HPDE6-E6E7 (cell line): ENCODE data around the gene HS3ST6.
A peak's percentile ranks its signal among the peaks of the same experiment; 100 is the strongest.
"Not testable (repeated sequence)": the region's sequence is repeated elsewhere in the genome, so short reads cannot be mapped to it uniquely, and the experiment has no call there.

Source experiments
- DNase-seq: peaks from one replicate; pipeline ENCODE4 v3.0.0; 2011; ENCODE audit warnings: missing footprints; ENCODE audit errors: extremely low spot score

Gene HS3ST6

DNA sequence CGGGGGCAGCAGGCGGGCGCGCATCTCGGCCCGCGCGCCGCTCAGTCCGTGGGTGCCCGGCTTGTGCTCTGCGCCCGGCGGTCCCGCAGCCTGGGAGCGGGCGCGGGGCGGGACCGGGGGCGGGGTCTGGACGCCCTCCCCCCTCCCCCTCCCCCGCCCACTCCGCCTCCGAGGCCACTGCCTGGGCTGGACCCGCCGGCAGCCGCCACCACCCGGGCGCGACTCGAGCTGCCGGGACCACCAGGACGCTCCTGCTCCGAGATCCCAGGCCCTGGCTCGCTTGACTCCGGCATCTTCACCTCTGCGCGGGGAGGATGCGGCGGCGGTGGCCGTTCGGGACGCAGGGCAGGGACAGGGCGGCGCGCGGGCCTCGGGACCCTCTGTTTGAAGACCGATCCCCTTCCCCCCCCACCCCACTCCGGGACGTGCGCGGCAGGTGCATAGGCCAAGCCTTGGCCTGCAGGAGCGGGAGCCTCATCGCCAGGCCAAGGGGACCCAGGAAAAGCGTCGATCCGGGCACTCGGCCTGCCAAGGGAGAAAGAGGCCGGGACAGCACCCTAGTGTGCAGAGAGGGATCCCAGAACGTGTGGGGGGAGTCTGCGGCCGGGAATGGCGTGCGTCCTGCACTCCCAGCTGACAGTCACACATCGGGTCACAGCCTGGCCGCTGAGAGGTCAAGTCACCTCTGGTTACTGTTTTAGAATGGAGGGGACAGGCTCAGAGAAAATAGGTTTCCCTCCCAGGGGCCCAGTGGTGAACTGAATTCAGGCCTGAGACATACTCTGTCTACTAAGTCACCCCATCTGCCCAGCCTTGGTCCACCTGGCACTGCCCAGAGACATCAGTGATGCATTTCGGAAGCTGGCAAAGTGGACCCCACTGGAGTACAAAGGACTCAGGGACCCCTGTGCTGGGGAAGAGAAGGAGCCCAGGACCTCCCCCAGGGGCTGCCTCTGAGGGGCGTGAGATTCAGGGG lies at the start of gene HS3ST6:
Gene HS3ST6 (minus strand): TSS at position 65 of the 976 bp plus-strand sequence. CDS start 92 bp downstream, outside the sequence.
- no peak for DNase-seq

DNA sequence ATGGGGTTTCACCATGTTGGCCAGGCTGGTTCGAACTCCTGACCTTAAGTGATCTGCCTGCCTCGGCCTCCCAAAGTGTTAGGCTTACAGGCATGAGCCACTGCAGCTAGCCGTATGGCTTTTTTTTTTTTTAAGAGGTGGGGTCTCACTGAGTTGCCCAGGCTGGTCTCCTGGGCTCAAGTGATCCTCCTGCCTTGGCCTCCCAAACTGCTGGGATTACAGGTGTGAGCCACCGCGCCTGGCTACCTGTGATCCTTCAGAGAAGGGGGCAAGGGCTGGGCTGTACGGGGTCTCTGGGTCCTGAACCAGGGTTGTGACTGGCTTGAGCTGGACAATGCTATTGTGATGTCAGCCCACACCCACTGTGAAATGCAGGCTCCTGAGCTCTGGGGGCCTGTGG lies 48.2 kb upstream of the HS3ST6 start, which contains the start of gene RNF151:
Gene RNF151 (plus strand): TSS at position 397 of the 400 bp plus-strand sequence. CDS start 26 bp downstream, outside the sequence.
- DNase-seq = no peak

DNA sequence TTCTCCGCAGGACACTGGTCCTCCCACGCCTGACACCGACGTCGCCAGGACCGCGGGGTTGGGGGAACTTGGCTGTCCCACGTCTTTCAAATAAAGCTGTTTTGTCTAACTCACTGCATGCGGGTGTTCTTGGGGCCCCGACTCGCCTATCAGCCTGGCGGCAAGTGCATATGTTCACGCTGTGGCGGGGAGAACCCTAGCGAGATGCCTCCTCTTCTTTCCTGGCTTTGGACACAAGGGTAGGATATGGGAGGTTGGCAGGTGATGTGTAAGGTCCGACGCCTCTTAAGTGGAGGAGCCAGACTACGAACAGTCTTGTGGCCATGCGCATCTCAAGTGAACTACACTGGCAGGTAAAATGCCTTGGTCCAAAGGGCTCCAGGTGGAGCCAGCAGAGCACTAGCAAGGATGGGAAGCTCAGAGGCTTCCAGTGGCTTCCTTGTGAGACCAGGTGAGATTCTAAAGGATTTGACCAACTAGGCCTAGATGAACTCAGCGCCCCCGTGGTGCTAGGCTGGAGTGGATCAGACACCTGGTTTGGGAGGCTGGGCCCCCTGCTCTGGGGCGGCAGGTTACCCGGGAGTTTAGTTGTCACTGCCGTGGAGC lies 47.3 kb upstream of the HS3ST6 start:
- DNase-seq = no peak

DNA sequence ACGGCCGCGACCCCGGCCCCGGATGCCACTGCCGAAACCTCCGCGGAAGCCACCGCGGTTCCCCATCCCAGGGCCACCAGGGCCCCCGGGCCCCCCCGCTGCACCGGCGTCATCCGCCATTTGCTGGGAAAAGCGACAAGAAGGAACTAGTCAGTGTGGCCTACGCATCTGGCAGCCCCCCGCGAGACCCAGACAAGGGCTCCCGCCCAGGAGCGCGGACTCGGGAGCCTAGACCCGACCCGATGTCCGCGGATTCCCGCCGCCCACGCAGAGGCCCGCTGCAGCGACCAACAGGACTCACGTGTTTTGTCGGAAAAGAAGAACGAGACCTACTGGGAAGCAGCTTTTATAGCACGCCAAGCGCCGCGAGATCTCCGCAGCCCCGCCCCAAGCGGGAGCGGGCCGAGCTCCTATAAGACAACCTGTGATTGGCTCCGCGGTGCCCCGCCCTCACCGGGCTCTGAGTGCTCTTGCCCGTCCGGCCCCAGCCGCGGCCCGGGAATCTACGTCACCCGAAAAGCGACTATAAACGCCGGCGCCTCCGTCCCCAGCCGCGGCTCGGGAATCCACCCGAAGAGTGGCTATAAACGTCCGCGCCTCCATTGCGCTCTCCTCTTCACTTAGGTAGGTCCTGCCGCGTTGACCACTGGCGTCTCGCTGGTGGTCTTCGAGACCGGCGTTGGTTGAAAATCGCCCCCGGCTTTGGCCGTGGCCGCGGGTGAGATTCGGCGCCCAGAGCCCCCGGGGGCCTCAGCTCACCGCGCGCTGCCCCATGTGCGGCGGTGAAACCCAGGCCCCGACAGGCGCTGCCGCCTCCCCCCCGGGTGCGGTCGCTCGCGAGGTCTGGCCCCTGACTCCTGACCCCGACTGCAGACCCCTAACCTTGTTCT lies 46.5 kb upstream of the HS3ST6 start, which contains the start of gene RPS2:
Gene RPS2 (minus strand): TSS at position 321 of the 890 bp plus-strand sequence. CDS start 201 bp downstream, at position 120.
- DNase-seq = peak; percentile 98

DNA sequence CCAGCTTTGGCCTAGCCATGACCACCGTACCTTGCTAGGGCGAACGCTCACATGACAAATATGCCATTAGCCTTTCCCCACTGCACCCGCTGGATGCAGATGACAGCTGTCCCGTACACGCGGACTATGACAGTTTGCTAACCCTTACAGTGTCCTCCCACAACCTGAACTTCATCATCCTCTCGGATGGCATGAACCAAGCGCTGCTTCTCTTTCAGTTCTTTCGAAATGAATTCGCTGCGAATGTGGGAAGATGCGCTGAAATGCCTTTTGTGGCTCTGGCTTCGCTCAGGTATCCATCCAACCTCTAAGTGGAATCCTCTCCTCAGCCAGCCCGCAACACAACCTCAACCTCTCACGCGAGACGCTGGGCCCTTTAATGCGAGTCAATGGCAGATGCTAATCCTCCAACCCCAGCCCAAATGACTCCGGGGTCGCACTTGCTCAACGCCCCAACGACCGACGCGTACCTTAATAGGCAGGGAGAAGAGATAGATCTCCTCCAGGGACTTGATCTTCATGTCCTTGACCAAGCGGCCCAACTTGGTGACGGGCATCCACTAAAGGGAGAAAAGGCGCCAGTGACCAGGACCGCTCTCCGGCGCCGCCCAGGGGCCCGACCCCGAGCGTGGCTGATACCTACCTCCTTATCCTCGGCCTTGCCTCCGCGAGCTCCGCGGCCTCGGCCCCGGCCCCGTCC lies 45.7 kb upstream of the HS3ST6 start:
- no peak for DNase-seq

DNA sequence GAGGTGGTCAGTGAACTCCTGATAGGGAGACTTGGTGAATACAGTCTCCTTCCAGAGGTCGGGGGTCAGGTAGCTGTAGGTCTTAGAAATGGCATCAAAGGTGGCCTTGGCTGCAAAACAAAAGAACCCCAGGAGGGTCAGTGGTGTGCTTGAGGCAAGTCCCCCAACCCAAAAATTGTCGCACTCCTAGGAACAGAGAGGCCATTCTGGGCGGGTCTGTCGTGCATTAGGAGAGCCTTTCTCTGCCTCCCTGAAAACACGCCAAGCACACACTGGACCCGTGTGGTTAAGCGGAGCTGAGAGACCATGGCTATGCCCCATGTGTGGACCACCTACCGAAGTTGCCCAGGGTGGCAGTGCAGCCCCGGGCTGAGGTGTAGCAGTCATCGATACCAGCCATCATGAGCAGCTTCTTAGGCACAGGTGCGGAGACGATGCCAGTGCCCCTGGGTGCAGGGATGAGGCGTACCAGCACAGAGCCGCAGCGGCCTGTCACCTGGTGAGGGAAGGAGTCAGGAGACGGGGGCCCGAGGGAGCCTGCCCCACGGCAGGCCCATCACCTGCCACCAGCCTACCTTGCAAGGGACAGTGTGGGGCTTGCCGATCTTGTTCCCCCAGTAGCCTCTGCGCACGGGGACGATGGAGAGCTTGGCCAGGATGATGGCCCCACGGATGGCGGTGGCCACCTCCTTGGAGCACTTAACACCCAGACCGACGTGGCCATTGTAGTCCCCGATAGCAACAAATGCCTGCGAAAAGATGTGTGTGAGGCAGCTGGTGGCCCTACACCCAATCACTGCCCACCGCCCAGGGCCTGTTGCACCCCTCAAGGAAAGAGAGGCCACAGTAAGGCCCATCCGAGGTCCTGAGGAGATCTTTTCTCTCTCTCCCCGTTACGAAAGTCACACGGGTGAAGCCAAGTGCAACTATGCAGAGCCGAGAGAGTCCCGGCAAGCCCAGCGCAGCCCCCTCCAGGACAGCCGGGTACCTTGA lies 44.2 kb upstream of the HS3ST6 start:
- DNase-seq = not testable (repeated sequence)

DNA sequence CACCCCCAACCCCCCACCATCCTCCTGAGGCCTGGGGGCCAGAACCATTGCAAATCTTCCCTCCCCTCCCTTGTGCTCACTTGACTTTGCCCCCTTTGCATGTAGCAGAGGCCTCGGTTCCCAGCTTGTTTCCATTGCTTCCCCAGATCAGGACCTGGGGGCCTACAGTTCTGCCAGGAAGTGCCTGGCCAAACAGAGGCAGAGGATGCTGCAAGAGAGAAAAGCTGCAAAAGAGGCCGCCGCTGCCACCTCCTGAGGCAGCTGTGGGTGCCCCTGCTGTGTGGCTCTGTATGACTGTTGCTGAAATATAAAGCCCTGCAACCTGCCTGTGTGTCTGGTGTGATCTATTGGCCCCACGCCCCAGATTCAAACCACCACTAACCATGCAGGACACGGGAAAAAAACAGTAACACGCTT lies 43.4 kb upstream of the HS3ST6 start:
- no peak for DNase-seq

DNA sequence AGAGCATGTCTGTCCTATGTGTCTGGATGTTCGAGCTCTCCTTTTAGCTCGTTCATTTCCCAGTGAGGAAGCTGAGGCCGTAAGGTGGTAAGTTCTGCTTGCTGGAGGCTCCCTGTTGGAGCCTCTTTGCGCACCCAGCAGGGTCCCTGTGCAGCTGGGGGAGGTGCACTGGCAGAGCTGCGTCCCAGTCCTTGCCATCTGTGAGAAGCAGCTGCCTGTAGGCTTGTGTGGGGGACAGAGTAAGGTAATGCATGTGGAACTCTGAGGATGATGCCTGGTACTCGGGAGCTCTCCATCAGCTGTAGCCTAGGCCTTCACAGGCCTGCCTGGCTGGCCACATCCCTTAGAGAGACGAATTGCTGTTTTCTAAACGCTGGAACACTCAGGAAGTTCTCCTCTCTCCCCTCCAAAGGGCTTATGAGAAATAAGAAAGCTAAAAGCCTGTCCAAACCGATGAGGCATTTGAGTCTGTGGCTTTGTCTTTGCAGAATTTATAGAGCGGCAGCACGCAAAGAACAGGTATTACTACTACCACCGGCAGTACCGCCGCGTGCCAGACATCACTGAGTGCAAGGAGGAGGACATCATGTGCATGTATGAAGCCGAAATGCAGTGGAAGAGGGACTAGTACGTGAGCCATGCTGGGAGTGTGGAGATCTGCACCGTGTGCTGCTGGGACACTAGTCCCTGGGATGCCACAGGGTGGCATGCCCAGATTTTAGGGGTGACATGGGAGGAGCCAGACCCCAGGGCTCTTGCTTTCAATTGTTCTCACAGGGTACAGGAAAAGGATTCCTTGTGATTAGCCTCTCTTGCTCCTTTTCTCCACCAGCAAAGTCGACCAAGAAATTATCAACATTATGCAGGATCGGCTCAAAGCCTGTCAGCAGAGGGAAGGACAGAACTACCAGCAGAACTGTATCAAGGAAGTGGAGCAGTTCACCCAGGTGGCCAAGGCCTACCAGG lies 42.7 kb upstream of the HS3ST6 start:
- no peak for DNase-seq

DNA sequence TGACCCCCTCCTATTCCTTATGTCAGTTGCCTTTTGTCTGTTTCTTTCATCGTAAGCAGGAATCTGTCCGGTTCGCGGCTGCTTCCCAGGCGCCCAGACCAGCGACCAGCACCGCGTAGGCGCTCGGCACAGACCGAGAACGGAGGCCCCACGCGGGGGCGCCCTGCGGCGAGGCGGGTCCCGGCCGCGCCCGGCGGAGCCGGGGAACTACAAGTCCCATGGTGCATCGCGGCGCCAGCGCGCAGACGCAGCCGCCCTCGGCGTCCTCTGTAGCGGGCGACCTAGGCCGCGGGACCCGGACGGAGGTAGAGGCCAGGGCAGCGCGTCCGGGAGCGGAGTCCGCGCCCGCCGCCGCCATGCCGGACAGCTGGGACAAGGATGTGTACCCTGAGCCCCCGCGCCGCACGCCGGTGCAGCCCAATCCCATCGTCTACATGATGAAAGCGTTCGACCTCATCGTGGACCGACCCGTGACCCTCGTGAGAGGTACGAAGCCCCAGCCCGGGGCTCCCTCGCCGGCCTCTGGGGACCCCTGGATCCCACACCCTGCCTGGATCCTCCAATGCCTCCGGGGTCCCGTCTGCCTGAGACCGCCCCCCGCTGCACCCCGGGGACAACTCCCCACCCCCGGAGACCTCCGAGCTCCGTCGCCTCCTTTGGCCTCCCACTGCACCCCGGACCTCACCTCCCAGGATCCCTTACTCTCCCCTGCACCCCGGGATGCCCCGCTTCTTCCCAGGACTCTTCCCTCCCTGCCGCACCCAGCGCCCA lies 41.2 kb upstream of the HS3ST6 start, which contains the start of gene NDUFB10:
Gene NDUFB10 (plus strand): TSS at position 270 of the 771 bp plus-strand sequence. CDS start 87 bp downstream, at position 357.
- DNase-seq = peak; percentile 69

DNA sequence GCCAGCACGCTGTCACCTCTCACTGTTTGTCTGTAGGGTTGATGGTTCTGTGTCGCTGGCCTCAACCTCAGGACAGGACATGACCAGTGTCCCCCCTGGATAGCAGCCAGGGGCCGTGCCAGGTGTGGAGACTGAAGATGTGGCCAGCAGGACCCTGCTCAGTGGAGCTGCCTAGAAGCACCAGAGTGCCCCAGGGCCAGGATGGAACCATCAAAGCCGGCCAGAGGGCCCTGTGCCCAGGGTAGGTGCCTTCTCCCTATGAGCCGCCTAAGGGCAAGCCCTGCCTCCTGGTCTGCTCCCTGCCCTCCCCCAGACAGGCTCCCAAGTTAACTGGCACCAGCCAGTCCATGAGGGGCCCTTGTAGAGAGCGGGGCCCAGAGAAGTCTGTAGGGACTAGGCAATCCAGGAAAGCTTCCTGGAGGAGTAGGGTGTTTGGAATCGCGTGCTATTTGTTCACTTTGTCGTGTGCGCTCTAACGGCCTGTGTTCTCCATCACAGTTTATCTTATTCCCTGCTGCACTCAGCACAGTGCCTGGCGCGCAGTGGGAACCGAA lies 40.6 kb upstream of the HS3ST6 start:
- DNase-seq = no peak

DNA sequence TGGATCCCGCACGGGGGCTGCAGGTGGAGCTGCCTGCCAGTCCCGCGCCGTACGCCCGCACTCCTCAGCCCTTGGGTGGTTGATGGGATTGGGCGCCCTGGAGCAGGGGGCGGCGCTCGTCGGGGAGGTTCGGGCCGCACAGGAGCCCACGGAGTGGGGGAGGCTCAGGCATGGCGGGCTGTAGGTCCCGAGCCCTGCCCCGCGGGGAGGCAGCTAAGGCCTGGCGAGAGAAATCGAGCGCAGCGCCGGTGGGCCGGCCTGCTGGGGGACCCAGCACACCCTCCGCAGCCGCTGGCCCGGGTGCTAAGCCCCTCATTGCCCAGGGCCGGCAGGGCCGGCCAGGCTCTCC lies 39.9 kb upstream of the HS3ST6 start:
- DNase-seq = not testable (repeated sequence)

DNA sequence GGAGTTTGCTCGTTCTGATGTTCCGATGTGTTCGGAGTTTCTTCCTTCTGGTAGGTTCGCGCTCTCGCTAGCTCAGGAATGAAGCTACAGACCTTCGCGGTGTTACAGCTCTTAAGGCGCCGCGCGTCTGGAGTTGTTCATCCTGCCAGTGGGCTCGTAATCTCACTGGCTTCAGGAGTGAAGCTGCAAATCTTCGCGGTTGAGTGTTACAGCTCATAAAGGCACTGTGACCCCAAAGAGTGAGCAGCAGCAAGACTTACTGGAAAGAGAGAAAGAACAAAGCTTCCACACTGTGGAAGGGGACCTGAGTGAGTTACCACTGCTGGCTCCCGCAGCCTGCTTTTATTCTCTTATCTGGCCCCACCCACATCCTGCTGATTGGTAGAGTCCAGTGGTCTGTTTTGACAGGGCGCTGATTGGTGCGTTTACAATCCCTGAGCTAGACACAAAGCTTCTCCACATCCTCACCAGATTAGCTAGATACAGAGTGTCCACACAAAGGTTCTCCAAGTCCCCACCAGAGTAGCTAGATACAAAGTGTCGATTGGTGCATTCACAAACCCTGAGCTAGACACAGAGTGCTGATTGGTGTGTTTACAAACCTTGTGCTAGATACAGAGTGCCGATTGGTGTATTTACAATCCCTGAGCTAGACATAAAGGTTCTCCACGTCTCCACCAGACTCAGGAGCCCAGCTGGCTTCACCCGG lies 39.4 kb upstream of the HS3ST6 start:
- DNase-seq = not testable (repeated sequence)

DNA sequence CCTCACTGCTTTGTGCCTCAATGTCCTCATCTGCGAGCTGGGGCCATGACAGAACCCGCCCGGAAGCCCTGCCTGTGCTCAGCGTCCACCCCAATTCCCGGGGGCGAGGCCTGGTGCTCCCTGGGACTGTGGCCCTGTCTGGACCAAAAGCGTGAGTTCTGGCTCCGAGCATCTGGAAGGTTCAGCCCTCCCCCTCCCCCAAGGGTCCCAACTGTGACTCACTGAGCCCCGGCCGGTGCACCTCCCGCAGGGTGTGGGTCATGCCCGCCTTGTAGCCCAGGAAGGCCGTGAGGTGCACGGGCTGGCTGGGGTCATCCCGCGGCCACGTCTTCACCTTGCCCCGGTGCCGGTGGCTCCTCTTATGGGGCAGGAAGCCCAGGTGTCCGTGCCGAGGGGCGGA lies 35.5 kb upstream of the HS3ST6 start:
- DNase-seq = no peak

DNA sequence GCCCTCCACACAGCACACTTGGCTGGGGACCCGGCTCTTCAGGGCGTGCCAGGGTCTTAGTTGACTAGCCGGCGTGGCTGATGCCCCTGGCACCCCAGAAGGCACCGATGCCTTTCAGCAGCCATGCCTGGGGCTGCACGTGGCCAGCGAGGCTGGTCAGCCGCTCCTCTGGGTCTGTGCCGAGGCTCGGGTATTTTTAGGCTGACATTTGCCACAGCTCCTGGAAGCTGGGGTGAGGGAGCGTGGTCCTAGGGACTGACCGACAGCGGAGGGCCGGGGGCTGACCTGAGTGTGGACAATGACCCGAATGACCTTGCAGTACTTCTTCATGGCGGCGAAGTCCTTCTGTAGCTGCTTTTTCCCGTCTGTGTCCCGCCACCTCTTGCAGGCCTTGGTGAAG lies 32.3 kb upstream of the HS3ST6 start:
- no peak for DNase-seq

DNA sequence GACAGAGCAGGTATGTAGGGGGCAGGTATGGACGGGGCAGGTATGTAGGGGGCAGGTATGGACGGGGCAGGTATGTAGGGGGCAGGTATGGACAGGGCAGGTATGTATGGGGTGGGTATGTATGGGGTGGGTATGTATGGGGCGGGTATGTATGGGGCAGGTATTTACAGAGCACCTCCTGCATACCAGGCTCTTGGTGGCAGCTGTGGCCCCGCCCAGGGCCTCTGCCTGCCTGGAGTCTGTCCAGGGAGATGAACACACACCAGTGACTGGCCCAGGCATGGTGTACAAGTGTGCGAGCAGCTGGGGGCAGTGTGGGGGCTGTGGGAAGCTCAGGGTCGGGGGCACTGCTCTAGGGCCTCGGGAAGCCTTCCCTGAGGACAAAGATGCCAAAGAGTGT lies 31.8 kb upstream of the HS3ST6 start:
- DNase-seq = no peak

DNA sequence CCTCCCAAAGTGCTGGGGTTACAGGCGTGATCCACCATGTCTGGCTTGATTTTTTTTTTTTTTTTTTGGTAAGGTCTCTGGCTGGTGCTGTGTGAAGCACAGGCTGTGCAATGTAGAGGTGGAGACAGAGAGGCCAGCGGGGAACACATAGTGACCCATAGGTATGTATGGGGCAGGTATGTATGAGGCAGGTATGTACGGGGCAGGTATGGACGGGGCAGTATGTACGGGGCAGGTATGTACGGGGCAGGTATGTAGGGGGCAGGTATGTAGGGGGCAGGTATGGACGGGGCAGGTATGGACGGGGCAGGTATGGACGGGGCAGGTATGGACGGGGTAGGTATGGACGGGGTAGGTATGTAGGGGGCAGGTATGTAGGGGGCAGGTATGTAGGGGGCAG lies 31.3 kb upstream of the HS3ST6 start:
- no peak for DNase-seq

DNA sequence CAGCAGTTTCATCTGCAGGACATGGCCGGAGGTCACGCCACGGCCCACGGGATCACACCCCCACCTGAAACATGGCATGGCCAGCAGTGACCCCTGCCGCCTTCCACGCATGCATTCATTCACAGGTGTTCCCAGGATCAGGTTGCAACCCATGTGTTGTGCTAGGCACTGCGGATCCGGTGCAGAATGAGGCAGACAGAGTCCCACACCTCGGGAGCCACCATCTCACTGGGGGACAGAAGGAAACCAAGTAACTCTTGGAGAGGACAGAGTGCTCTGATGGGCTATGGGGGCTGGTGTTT lies 29.1 kb upstream of the HS3ST6 start:
- no peak for DNase-seq
